Activated T-helper 2 cell treated with anti-CD3 and anti-CD28 coated beads, Interferon-gamma antibody, Interleukin-2, Interleukin-4, amounts not matched to agents 10 μg/mL and 5 μg/mL and 100 μg/mL, durations not matched to agents 14 hours and 24 hours and 36 hours (primary cell): ENCODE results near the gene ACOT13. TPM values are rescaled to one million over a fixed set of nuclear protein-coding genes. Genes with fewer than 3 reads are reported as not detected.
"Not testable (repeated sequence)": the region's sequence is repeated elsewhere in the genome, so short reads cannot be mapped to it uniquely, and the experiment has no call there.

ENCODE experiments used
- DNase-seq: peaks from one replicate; pipeline ENCODE4 v3.0.0; 2021; ENCODE audit warnings: low spot score
- H3K27ac Mint-ChIP-seq: one replicate; pipeline ENCODE4 v1.8.0; 2021; ENCODE audit warnings: mixed read lengths
- H3K27me3 Mint-ChIP-seq: one replicate; pipeline ENCODE4 v1.8.0; 2021; ENCODE audit warnings: low read depth, mixed read lengths
- H3K36me3 Mint-ChIP-seq: one replicate; pipeline ENCODE4 v1.8.0; 2021; ENCODE audit warnings: low read depth, mixed read lengths
- H3K4me1 Mint-ChIP-seq: one replicate; pipeline ENCODE4 v1.8.0; 2021; ENCODE audit warnings: low read depth, mixed read lengths
- H3K4me3 Mint-ChIP-seq: one replicate; pipeline ENCODE4 v1.8.0; 2021; ENCODE audit warnings: low read depth, mild to moderate bottlenecking, moderate library complexity, mixed read lengths
- H3K9me3 Mint-ChIP-seq: one replicate; pipeline ENCODE4 v1.8.0; 2021; ENCODE audit warnings: mixed read lengths
- intact Hi-C: fragments of 100-400 bp; cut with micrococcal nuclease; formaldehyde crosslinking; loops from one replicate; pipeline ENCODE4 v1.15.1; 2023
- total RNA-seq: library from RNA; stranded (reverse); gene quantifications from 2 replicates; pipeline ENCODE4 v1.2.3, GENCODE V29; 2022

The ACOT13 gene
- total RNA-seq, 1 donor from 2014 or later: 36.6 TPM

DNA sequence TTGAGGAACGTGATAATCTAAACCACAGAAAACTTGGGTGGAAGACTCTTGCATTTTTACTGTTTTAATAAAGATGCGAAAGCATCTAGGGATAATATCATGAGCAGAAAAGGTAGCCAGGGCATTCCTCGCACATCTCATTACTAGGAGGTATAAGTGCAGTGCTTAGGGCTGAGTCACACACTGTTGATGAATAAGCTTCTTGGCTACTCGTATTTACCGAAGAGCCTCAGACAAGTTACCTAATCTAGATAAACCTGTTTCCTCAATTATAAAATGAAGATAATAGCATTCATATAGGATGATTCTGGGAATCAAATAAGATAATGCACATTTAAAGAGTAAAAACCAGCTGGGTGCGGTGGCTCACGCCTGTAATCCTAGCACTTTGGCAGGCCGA lies 20.1 kb upstream of the ACOT13 start:
- Mint-ChIP-seq H3K27ac (no peak overlapping the region), H3K36me3 (peaks cover 12% of the 10 kb centered on the region), H3K27me3 (peaks cover 23% of the 10 kb centered on the region), H3K4me1 (peaks cover 17% of the 10 kb centered on the region), H3K9me3 (no peaks in the 10 kb centered on the region), H3K4me3 (peak overlapping the region; percentile 86)
- DNase-seq: no peak
- intact Hi-C loops: loop anchor here (2.0 kb wide), 1 partner anchor 20 kb away; the partner anchor contains the start of genes ACOT13 and TDP2

DNA sequence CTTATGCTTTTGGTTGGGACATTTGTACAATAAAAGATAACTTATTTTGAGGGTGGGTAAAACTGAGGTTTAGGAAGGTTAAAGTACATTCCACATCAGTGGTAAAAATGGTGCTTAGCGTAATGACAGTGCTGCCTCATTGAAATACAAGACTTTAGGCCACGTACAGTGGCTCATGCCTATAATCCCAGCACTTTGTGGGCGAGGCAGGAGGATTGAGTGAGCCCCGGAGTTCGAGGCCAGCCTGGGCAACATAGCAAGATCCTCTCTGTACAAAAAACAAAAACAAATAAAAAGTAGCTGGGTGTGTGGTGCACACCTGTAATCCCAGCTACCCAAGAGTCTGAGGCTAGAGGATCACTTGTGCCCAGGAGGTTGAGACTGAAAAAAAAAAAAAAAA lies 18.6 kb upstream of the ACOT13 start:
- H3K36me3 Mint-ChIP-seq: peaks cover 27% of the 10 kb centered on the region

DNA sequence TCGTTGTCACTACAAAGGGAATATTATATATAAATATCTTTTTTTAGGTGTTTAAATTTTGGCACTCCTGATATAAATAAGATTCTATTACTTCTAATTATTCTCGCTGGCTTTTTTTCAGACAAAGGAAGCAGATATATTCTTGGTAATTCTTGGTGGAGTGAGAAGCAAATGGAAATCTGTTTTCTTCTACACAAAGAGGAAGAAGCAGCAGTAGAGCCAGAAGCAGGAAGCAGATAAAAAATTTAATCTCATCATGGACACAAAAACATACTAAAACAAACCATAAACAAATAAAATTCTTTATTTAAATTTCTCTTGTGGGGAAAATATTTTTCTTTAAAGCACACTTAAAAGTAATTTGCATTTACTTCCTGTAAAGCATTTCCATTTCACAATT lies 17.2 kb upstream of the ACOT13 start:
- Mint-ChIP-seq H3K27ac (no peak overlapping the region), H3K9me3 (no peaks in the 10 kb centered on the region), H3K4me1 (peaks cover 22% of the 10 kb centered on the region), H3K36me3 (peaks cover 34% of the 10 kb centered on the region), H3K27me3 (peaks cover 11% of the 10 kb centered on the region), H3K4me3 (no peak overlapping the region)
- DNase-seq: no peak
- intact Hi-C loops: no loop called here

More for the DNA sequence above, 18.6 kb upstream of the ACOT13 start:
- peaks cover 18% of the 10 kb centered on the region for H3K4me1 Mint-ChIP-seq
- no peak overlapping the region for H3K4me3 Mint-ChIP-seq
- intact Hi-C loops: no loop called here
- no peak for DNase-seq
- H3K27me3 Mint-ChIP-seq: peaks cover 22% of the 10 kb centered on the region
- no peak overlapping the region for H3K27ac Mint-ChIP-seq
- H3K9me3 Mint-ChIP-seq: no peaks in the 10 kb centered on the region

DNA sequence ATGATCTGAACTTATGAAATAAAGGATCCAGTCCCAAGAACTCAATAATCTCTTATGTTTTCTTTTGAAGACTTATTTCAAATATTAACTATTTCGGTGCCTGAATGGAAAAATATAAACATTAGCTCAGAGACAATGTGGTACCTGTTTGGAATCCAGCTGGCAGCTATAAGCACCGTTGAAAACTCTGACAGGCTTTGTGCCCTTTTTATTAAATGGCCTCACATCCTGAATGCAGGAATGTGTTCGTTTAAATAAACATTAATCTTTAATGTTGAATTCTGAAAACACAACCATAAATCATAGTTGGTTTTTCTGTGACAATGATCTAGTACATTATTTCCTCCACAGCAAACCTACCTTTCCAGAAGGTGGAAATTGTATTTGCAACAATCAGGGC lies 16.5 kb upstream of the ACOT13 start:
- Mint-ChIP-seq H3K9me3 (no peaks in the 10 kb centered on the region), H3K4me1 (peaks cover 19% of the 10 kb centered on the region), H3K4me3 (no peak overlapping the region), H3K27me3 (peaks cover 4% of the 10 kb centered on the region), H3K27ac (no peak overlapping the region), H3K36me3 (peaks cover 34% of the 10 kb centered on the region)
- DNase-seq: no peak
- intact Hi-C loops: no loop called here

DNA sequence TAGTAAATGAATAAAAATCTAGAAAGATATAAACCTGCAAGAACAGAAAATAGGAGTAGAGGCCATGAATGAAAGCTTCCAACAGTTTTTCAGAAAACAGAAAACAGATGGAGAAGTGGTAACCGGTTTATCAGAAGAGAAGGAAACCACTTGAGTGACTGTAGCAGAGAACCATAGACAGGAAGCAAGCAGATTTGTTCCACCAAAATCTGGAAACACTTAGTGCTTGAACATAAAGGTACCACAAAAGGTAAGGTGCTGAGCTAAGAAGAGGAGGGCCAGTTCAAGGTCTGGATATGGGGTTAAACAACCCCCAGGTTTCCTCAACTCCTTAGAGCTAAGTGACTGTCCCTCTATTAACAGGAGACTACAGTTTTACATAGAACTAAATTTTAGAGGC lies 11.7 kb upstream of the ACOT13 start:
- no peaks in the 10 kb centered on the region for H3K9me3 Mint-ChIP-seq
- no peaks in the 10 kb centered on the region for H3K27me3 Mint-ChIP-seq
- H3K4me1 Mint-ChIP-seq: peaks cover 17% of the 10 kb centered on the region
- H3K36me3 Mint-ChIP-seq: peaks cover 63% of the 10 kb centered on the region
- DNase-seq: no peak
- H3K27ac Mint-ChIP-seq: peak overlapping the region; percentile 29
- intact Hi-C loops: no loop called here
- no peak overlapping the region for H3K4me3 Mint-ChIP-seq

DNA sequence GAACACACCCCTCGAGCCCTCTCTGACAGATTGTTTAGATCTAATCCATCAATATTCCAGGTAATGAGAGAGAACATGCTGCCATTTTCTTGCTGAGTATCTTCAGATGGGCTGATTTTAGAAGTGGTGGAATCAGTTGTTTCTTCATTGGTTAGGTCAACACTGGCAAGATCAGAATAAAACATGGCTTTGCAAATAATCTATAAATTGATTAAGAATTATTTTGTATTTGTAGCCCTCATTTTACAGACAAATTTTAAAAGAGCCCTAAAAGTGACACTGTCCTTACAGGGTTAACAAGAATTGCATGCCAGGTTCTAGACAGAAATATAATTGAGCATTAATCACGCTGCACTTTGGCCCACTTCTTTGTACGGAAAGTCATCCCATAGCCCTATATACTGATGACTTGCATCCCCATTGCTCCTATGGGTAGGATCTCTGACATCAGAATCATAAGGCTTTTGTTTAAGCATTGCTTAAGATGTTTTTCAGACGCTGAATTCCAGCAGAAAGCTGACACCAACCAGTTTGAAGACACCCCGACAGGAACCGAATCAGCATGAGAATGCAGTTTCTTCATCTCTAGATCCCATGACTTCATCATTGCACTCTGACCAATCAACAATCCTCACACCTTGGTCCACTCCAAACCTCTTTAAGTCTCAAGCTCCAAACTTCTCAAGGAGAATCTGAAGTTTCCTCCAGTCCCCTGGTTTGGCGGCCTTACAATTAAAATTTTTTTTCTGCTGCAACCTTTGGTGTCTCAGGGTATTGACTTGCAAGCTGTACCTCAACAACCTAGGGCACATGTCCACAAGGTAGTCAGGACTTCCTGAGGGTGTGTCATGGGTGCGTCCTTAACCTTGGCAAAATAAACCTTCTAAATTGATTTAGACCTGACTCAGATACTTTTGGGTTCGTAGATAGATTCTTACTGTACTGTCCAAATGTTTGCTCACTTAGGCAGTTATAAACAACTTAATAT lies 8.0 kb upstream of the ACOT13 start:
- H3K36me3 Mint-ChIP-seq: peaks cover 64% of the 10 kb centered on the region
- no peaks in the 10 kb centered on the region for H3K9me3 Mint-ChIP-seq
- no peak for DNase-seq
- H3K27ac Mint-ChIP-seq: no peak overlapping the region
- intact Hi-C loops: no loop called here
- H3K4me3 Mint-ChIP-seq: no peak overlapping the region
- H3K27me3 Mint-ChIP-seq: no peaks in the 10 kb centered on the region
- peaks cover 20% of the 10 kb centered on the region for H3K4me1 Mint-ChIP-seq

DNA sequence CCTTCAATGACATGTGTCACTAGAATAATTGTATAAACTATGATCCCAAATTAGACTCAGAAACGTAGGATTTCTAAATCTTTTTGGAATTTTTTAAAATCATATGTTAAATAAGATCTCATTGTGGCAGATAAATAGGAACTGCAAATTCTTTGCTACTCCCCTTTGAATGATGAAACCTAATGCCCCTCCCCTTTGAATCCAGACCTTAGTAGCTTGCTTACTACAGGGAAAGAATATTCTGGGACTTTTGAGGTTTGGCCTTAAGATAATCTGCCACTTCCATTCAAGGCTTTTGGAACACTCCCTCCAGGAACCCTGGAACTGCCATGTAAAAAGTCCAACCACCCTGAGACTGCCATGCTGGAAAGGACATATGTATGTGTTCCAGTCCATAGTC lies 7.3 kb upstream of the ACOT13 start:
- Mint-ChIP-seq H3K27ac (no peak overlapping the region), H3K4me1 (peaks cover 23% of the 10 kb centered on the region), H3K36me3 (peaks cover 68% of the 10 kb centered on the region), H3K27me3 (no peaks in the 10 kb centered on the region), H3K9me3 (no peaks in the 10 kb centered on the region), H3K4me3 (no peak overlapping the region)
- no peak for DNase-seq
- intact Hi-C loops: no loop called here

DNA sequence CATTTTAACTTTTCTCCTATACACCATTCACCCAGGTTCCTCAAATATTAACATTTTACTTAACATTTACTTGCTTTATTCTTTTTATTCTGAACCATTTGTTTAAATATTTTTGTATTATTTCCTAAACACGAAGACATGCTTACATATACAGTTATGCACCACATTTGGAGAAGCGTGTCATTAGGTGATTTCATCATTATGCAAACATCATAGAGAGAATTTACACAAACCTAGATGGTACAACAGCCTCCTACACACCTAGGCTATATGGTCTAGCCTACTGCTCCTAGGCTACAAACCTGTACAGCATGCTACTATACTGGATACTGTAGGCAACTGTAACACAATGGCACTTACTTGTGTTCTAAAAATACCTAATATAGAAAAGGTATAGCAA lies 6.8 kb upstream of the ACOT13 start:
- intact Hi-C loops: loop anchor here (10.0 kb wide), 1 partner anchor 165 kb away; the partner anchor contains the start of gene ALDH5A1

DNA sequence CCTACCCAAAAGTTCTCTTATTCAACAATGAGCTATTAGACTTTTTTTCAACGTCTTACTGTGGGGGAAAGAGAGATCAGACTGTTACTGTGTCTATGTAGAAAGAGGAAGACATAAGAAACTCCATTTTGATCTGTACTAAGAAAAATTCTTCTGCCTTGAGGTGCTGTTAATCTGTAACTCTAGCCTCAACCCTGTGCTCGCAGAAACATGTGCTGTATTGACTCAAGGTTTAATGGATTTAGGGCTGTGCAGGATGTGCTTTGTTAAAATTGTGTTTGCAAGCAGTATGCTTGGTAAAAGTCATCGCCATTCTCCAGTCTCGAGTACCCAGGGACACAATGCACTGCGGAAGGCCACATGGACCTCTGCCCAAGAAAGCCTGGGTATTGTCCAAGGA lies 5.1 kb upstream of the ACOT13 start:
- H3K27ac Mint-ChIP-seq, H3K27me3 Mint-ChIP-seq, H3K4me3 Mint-ChIP-seq, DNase-seq, H3K9me3 Mint-ChIP-seq: not testable (repeated sequence)
- peaks cover 25% of the 10 kb centered on the region for H3K4me1 Mint-ChIP-seq
- intact Hi-C loops: loop anchor here (10.0 kb wide), 1 partner anchor 167 kb away; the partner anchor contains the start of gene ALDH5A1
- peaks cover 65% of the 10 kb centered on the region for H3K36me3 Mint-ChIP-seq

More for the DNA sequence above, 6.8 kb upstream of the ACOT13 start:
- Mint-ChIP-seq H3K4me1 (peaks cover 28% of the 10 kb centered on the region), H3K27me3 (no peaks in the 10 kb centered on the region), H3K36me3 (peaks cover 73% of the 10 kb centered on the region), H3K27ac (no peak overlapping the region), H3K4me3 (no peak overlapping the region), H3K9me3 (no peaks in the 10 kb centered on the region)
- DNase-seq: no peak

DNA sequence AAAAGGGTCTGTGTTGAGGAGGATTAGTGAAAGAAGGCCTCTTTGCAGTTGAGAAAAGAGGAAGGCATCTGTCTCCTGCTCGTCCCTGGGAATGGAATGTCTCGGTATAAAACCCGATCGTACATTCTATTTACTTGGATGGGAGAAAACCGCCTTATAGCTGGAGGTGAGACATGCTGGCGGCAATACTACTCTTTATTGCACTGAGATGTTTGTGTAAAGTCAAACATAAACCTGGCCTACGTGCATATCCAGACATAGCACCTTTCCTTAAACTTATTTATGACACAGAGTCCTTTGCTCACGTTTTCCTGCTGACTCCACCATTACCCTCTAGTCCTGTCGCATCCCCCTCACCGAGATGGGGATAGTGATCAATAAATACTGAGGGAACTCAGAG lies 4.6 kb upstream of the ACOT13 start:
- intact Hi-C loops: loop anchor here (10.0 kb wide), 1 partner anchor 167 kb away; the partner anchor contains the start of gene ALDH5A1
- Mint-ChIP-seq H3K9me3 (no peaks in the 10 kb centered on the region), H3K27me3 (no peaks in the 10 kb centered on the region), H3K4me1 (peaks cover 27% of the 10 kb centered on the region), H3K27ac (no peak overlapping the region), H3K36me3 (peaks cover 64% of the 10 kb centered on the region), H3K4me3 (no peak overlapping the region)
- DNase-seq: no peak

DNA sequence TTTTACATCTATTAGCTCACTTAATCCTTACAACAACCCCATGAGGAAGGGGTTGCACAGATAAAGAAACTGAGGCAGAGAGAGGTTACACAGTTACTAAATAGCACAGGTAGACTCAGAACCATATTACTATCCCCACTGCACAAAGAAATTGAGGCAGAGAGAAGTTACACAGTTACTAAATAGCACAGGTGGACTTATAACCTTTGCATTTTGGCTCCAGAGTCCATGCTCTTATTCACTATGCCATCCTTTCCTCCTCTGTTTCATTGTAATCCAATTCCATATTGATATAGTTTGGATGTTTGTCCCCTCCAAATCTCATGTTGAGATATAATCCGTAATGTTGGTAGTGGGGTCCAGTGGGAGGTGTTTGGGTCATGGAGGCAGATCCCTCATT lies 3.7 kb upstream of the ACOT13 start:
- H3K4me3 Mint-ChIP-seq: no peak overlapping the region
- no peak overlapping the region for H3K27ac Mint-ChIP-seq
- no peaks in the 10 kb centered on the region for H3K27me3 Mint-ChIP-seq
- peaks cover 56% of the 10 kb centered on the region for H3K36me3 Mint-ChIP-seq
- H3K9me3 Mint-ChIP-seq: no peaks in the 10 kb centered on the region
- H3K4me1 Mint-ChIP-seq: peaks cover 29% of the 10 kb centered on the region
- intact Hi-C loops: loop anchor here (10.0 kb wide), 1 partner anchor 168 kb away; the partner anchor contains the start of gene ALDH5A1
- no peak for DNase-seq

DNA sequence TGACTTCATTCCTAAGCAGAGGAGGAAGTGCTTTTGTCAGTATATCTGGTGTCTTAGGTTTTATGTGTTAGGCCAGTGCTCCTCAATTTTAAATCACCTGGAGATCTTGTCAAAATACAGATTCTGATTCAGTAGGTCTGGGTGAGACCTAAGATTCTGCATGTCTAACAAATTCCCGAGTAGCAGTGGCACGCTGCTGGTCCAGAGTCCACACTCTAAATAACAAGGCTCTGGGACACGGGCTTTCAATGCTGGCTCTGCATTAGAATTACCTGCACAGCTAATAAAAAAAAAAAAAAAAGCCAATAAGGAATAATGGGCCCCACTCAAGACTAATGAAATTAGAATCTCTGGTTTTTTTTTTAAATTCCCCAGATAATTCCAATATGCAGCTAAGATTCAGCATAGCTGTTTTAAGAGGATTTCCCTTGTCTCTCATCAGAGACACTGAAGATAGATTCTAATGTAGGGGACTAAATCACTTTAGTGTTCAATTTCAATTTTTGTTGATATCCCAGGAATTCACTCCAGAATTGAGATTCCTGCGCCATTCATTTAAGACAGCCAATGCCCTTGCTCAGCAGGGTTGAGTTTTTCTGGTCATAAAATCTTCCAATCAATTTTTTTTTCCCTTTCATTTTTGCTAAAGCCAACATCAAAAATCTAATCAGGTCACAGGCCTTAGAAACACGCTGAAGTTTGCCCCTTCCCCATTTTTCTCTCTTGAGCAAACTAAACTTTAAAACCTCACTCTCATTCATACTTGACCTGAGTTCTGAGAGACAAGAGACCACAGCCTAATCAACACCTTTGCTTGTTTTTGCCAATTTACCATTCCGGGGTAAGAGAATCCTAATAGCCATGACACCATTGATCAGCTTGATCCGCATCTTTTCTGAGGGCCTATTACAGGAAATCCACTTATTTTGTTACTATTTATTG lies 2.6 kb upstream of the ACOT13 start:
- peaks cover 35% of the 10 kb centered on the region for H3K4me1 Mint-ChIP-seq
- peaks cover 52% of the 10 kb centered on the region for H3K36me3 Mint-ChIP-seq
- H3K27ac Mint-ChIP-seq: no peak overlapping the region
- H3K27me3 Mint-ChIP-seq: no peaks in the 10 kb centered on the region
- H3K9me3 Mint-ChIP-seq: peaks cover 4% of the 10 kb centered on the region
- DNase-seq: no peak
- peak overlapping the region; percentile 31 for H3K4me3 Mint-ChIP-seq
- intact Hi-C loops: loop anchor here (10.0 kb wide), 1 partner anchor 170 kb away; the partner anchor contains the start of gene ALDH5A1
